Measurements from ENCODE around the gene PEG3. TPM values are rescaled to one million over a fixed set of nuclear protein-coding genes. Genes with fewer than 3 reads are reported as not detected.
"Not testable (repeated sequence)": the region's sequence is repeated elsewhere in the genome, so short reads cannot be mapped to it uniquely, and the experiment has no call there.

Gene PEG3
- total and polyA plus RNA-seq, 2 experiments from 2014 or later: not detected

DNA sequence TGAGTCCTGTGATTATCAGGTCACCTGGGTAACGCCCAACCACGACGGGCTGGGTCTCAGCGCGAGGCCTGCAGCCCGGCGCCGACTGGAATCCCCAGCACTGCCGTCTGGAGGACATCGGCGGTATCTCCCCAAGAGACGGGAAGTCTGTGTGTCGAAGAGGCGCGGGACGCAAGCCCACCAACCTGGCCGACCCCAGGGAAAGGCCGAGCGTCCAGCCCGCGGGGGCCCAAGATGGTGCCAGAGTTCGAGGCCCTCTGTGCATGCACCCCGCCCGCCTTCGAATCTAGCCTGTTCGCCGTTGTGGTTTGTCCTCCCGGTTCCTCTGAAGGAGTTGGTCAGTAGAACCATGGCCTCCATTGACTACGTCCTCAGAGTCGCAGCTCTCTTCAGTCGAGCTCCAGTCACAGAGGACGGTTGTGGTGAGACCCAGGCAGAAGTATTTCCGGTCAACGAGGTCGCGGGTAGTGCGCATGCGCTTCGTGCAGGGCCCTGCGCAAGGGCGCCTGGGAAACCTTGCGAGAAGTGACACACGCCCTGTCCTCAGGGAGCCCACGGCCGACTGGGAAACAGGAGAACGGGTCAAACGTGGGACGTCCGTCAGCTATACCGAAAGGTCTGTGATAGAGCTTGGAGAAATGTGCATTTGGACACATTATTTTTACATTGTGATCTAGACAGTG is 24.1 kb upstream of the PEG3 start (continued):
- TF ChIP-seq, protein P1, sequence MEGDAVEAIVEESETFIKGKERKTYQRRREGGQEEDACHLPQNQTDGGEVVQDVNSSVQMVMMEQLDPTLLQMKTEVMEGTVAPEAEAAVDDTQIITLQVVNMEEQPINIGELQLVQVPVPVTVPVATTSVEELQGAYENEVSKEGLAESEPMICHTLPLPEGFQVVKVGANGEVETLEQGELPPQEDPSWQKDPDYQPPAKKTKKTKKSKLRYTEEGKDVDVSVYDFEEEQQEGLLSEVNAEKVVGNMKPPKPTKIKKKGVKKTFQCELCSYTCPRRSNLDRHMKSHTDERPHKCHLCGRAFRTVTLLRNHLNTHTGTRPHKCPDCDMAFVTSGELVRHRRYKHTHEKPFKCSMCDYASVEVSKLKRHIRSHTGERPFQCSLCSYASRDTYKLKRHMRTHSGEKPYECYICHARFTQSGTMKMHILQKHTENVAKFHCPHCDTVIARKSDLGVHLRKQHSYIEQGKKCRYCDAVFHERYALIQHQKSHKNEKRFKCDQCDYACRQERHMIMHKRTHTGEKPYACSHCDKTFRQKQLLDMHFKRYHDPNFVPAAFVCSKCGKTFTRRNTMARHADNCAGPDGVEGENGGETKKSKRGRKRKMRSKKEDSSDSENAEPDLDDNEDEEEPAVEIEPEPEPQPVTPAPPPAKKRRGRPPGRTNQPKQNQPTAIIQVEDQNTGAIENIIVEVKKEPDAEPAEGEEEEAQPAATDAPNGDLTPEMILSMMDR (conservative IDR thresholded peaks at IDR 0.05; ENCODE audit: low read depth in 2 of 2): no peak
- no peak for TF ChIP-seq CREB1 (CRISPR knock-in tag; IDR thresholded peaks at IDR 0.05; ENCODE audit: low read depth)
- no peak for TF ChIP-seq EZH2phosphoT487 (IDR thresholded peaks at IDR 0.05; ENCODE audit: unreplicated experiment)

DNA sequence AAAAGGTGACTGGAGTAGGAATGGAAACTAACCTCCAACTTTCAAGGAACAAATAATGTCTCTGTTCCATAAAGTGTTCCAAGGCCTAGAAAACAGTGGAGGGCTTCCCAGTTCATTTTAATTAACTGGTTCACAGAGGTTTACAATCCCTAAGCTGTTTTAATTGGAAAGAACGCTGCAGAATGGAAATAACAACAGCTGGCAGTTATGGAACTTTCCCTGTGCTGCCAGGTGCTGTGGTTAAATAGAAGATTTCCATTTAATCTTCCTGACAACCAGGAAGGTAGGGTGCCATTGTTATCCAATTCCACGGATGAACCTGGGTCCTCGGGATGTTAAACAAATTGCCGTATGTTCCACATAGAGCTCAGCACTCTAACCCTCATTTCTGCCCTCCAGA is 22.2 kb upstream of the PEG3 start:
- H3K36me3 Mint-ChIP-seq (ENCODE audit: low read depth): peaks cover 25% of the 10 kb centered on the region
- no peak overlapping the region for H3K4me3 Mint-ChIP-seq
- H3K27me3 Mint-ChIP-seq (ENCODE audit: insufficient read depth, low read depth, poor library complexity): no peaks in the 10 kb centered on the region
- no peak for ATAC-seq
- H4K20me1 ChIP-seq (replicated peaks; ENCODE audit: insufficient read depth): no peaks in the 10 kb centered on the region
- H3K36me3 ChIP-seq (ENCODE audit: insufficient read depth): peaks cover 12% of the 10 kb centered on the region; the same call in 1 of the 2 replicates
- TF ChIP-seq, protein P2, sequence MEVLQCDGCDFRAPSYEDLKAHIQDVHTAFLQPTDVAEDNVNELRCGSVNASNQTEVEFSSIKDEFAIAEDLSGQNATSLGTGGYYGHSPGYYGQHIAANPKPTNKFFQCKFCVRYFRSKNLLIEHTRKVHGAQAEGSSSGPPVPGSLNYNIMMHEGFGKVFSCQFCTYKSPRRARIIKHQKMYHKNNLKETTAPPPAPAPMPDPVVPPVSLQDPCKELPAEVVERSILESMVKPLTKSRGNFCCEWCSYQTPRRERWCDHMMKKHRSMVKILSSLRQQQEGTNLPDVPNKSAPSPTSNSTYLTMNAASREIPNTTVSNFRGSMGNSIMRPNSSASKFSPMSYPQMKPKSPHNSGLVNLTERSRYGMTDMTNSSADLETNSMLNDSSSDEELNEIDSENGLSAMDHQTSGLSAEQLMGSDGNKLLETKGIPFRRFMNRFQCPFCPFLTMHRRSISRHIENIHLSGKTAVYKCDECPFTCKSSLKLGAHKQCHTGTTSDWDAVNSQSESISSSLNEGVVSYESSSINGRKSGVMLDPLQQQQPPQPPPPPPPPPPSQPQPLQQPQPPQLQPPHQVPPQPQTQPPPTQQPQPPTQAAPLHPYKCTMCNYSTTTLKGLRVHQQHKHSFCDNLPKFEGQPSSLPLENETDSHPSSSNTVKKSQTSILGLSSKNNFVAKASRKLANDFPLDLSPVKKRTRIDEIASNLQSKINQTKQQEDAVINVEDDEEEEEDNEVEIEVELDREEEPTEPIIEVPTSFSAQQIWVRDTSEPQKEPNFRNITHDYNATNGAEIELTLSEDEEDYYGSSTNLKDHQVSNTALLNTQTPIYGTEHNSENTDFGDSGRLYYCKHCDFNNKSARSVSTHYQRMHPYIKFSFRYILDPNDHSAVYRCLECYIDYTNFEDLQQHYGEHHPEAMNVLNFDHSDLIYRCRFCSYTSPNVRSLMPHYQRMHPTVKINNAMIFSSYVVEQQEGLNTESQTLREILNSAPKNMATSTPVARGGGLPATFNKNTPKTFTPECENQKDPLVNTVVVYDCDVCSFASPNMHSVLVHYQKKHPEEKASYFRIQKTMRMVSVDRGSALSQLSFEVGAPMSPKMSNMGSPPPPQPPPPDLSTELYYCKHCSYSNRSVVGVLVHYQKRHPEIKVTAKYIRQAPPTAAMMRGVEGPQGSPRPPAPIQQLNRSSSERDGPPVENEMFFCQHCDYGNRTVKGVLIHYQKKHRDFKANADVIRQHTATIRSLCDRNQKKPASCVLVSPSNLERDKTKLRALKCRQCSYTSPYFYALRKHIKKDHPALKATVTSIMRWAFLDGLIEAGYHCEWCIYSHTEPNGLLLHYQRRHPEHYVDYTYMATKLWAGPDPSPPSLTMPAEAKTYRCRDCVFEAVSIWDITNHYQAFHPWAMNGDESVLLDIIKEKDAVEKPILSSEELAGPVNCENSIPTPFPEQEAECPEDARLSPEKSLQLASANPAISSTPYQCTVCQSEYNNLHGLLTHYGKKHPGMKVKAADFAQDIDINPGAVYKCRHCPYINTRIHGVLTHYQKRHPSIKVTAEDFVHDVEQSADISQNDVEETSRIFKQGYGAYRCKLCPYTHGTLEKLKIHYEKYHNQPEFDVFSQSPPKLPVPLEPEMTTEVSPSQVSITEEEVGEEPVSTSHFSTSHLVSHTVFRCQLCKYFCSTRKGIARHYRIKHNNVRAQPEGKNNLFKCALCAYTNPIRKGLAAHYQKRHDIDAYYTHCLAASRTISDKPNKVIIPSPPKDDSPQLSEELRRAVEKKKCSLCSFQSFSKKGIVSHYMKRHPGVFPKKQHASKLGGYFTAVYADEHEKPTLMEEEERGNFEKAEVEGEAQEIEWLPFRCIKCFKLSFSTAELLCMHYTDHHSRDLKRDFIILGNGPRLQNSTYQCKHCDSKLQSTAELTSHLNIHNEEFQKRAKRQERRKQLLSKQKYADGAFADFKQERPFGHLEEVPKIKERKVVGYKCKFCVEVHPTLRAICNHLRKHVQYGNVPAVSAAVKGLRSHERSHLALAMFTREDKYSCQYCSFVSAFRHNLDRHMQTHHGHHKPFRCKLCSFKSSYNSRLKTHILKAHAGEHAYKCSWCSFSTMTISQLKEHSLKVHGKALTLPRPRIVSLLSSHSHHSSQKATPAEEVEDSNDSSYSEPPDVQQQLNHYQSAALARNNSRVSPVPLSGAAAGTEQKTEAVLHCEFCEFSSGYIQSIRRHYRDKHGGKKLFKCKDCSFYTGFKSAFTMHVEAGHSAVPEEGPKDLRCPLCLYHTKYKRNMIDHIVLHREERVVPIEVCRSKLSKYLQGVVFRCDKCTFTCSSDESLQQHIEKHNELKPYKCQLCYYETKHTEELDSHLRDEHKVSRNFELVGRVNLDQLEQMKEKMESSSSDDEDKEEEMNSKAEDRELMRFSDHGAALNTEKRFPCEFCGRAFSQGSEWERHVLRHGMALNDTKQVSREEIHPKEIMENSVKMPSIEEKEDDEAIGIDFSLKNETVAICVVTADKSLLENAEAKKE (CRISPR knock-in tag; IDR thresholded peaks at IDR 0.05): no peak
- no peaks in the 10 kb centered on the region for H3K79me2 ChIP-seq (replicated peaks; ENCODE audit: insufficient read depth)
- H3K9me3 Mint-ChIP-seq: peaks cover 93% of the 10 kb centered on the region
- H3F3A ChIP-seq (replicated peaks; ENCODE audit: low read depth): no peaks in the 10 kb centered on the region
- H2AFZ ChIP-seq: no peak overlapping the region
- no peak overlapping the region for H3K27ac Mint-ChIP-seq
- no peak overlapping the region for H3K4me3 ChIP-seq
- H3K4me1 Mint-ChIP-seq: no peaks in the 10 kb centered on the region
- H3K27me3 ChIP-seq (ENCODE audit: insufficient read depth): no peaks in the 10 kb centered on the region
- no peak overlapping the region for H3K27ac ChIP-seq (ENCODE audit: low read depth)
- no peaks in the 10 kb centered on the region for H3K4me1 ChIP-seq (ENCODE audit: insufficient read depth)
- no peaks in the 10 kb centered on the region for H3K9me2 ChIP-seq (ENCODE audit: insufficient read depth)
- no peak for DNase-seq (ENCODE audit: low spot score)
- no peak overlapping the region for H3K4me2 ChIP-seq

DNA sequence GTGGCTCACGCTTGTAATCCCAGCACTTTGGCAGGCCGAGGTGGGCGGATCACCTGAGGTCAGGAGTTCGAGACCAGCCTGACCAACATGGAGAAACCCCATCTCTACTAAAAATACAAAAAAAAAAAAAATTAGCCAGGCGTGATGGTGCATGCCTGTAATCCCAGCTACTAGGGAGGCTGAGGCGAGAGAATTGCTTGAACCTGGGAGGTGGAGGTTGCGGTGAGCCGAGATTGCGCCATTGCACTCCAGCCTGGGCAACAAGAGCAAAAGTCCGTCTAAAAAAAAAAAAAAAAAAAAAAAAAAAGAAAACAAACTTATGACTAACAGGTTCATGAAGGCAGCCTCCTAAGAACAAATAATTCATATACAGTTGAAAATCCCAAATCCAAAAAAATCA is 19.9 kb upstream of the PEG3 start:
- H3K27me3 Mint-ChIP-seq (ENCODE audit: insufficient read depth, low read depth, poor library complexity); H3F3A ChIP-seq (replicated peaks; ENCODE audit: low read depth); H3K27ac Mint-ChIP-seq; H3K4me3 ChIP-seq; H3K27ac ChIP-seq (ENCODE audit: low read depth); H3K4me2 ChIP-seq; H3K9me2 ChIP-seq (ENCODE audit: insufficient read depth); DNase-seq (ENCODE audit: low spot score); H2AFZ ChIP-seq; H3K27me3 ChIP-seq (ENCODE audit: insufficient read depth); H3K4me3 Mint-ChIP-seq; H3K4me1 Mint-ChIP-seq; H3K79me2 ChIP-seq (replicated peaks; ENCODE audit: insufficient read depth); H4K20me1 ChIP-seq (replicated peaks; ENCODE audit: insufficient read depth); ATAC-seq; H3K4me1 ChIP-seq (ENCODE audit: insufficient read depth): not testable (repeated sequence)
- Mint-ChIP-seq H3K9me3 (peaks cover 93% of the 10 kb centered on the region), H3K36me3 (ENCODE audit: low read depth) (peaks cover 31% of the 10 kb centered on the region)
- H3K36me3 ChIP-seq (ENCODE audit: insufficient read depth): peaks cover 18% of the 10 kb centered on the region
